ENCODE measurements around the gene NGB.

NGB gene

GRCh38 chr14:77240336-77240915 is 30.6 kb downstream of the NGB start:
- no peak overlapping the region for H3K27ac ChIP-seq
- no peak for DNase-seq (ENCODE audit: low read depth, low spot score)

- H3K27ac ChIP-seq: no peak overlapping the region
- DNase-seq (ENCODE audit: low read depth, low spot score): no peak
These were observed 31.6 kb downstream of the NGB start for GRCh38 chr14:77239412-77239811.

GRCh38 chr14:77238996-77239395 is 32.0 kb downstream of the NGB start:
- DNase-seq (ENCODE audit: low read depth, low spot score): no peak
- no peak overlapping the region for H3K27ac ChIP-seq

- no peak for DNase-seq (ENCODE audit: low read depth, low spot score)
- H3K27ac ChIP-seq: no peak overlapping the region
These were observed 32.6 kb downstream of the NGB start for GRCh38 chr14:77238356-77238755.

DNA sequence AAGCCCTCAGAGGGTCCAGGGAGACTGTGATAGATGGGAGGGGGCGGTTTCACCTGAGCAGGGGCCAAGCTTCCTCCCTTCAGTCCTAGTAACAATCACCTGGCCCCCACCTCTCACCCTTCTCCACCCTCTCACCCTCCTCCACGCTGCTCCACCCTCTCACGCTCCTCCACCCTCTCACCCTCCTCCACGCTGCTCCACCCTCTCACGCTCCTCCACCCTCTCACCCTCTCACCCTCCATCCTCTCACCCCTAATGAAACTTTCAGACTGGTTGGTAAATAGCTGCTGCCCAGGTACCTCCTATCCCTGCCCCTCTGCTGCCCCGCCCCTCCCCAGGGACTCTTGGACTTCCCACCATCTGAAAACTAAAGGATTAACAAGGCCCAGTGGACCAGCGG is 34.2 kb downstream of the NGB start:
- no peak overlapping the region for H3K27ac ChIP-seq
- DNase-seq (ENCODE audit: low read depth, low spot score): no peak

DNA sequence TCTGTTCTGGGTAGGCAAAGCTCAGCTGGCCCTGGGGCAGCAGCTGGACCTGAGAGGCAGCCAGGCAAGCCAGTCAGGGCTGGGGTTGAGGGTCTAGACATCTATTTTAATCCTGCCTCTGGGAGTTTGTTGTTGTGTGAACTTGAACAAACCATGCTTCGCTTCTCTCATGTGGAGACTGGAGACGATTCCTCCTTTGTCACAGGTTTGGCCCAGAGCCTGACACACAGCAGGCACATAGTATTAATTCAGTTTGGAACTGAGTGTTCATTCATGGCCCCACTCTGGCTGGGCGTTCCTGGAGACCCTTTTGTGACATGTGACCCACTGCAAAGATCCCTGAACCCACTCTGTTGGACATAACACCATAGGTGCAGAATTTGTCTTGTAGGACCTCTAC is 39.3 kb downstream of the NGB start:
- no peak overlapping the region for H3K27ac ChIP-seq
- DNase-seq (ENCODE audit: low read depth, low spot score): no peak

DNA sequence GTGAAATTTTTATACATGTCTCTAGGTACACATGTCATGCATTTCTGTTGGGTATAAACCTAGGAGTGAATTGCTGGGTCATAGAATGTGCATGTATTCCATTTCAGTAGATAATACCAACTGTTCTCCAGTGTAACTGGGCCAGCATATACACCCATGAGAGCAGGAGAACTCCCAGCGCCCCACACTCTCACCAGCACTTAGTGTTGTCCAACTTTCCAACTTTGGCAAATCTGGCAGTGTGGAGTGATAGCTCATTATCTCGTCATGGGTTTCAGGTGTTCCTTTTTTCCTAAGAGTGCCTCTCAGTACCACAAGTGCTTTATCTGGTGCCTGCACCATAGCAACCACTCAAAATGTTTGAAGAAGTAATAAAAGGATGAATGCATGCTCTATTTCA is 40.1 kb downstream of the NGB start:
- H3K27ac ChIP-seq: no peak overlapping the region
- DNase-seq (ENCODE audit: low read depth, low spot score): no peak

DNA sequence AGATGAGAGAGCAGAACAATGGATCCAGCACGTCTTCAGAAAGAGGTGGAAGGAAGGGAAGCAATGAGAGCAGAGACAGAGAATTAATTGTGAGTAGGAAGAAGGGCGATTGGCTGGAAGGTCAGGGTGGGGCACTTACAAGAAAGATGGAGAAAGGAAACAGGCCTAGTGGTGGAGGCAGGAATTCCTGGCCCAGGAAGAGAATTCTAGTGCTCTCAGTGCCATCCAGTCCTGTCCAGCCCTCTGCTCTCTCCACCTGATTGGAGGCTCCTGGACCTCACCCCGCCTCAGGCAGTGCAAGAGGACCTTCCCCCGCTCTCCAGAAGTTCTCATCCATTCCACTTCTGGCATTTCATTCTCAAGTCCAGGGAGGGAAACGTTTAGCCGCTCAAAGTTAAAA is 43.0 kb downstream of the NGB start:
- H3K27ac ChIP-seq: no peak overlapping the region
- DNase-seq (ENCODE audit: low read depth, low spot score): no peak

DNA sequence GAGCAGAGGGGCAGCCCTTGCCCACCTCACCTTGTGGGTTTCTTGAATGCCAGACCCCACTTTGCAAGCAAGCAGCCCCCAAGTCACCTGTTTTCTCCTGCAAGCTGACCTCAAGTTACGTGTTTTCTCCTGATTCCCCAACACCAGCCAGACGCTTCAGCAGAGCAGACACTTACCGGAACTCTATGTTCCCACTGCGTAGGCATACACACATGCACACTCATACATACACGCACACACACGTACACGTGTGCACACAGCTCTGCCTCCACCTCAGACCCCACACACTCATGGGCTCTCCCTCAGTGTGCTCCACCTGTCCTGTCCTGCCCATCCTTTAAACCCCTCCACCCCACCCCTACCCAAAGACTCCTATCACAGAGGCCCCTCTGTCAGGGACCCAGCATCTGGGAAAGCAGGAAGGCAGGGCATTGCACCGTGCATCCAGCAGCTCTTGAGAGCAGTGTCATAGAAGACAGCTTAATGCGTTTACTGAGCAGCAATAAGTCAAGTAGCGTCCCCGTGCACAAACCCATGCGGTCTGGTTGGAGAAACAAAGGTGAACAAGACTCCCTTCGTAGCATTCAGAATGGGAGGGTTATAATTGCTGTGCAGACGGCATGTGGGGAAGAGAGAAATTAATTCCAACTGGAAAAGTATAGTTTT is 45.0 kb downstream of the NGB start:
- no peak overlapping the region for H3K27ac ChIP-seq
- DNase-seq (ENCODE audit: low read depth, low spot score): no peak

- DNase-seq (ENCODE audit: low read depth, low spot score): no peak
- no peak overlapping the region for H3K27ac ChIP-seq
These were observed 45.8 kb downstream of the NGB start for GRCh38 chr14:77225254-77225653.

DNA sequence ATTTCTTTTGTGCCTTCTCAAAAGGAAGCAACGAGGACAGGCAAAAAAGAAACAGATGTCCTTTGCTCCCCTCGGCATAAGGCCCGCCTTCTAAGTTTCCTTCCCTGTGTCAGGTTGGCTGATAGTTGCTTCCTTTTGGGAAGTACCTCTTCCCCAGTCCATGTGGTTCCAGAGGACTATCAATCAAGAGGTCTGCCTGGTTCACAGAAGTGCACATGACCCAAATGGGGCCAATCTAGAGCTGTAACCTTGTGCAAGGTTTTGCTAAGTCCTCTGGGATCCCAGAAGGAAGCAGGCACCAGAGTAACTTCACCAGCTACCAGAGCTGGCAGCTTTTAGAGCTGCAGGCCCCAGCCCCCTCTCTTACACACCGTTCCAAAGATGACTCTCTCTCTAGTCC is 46.8 kb downstream of the NGB start:
- DNase-seq (ENCODE audit: low read depth, low spot score): no peak
- H3K27ac ChIP-seq: no peak overlapping the region

GRCh38 chr14:77222546-77223225 is 48.3 kb downstream of the NGB start:
- DNase-seq (ENCODE audit: low read depth, low spot score): no peak
- no peak overlapping the region for H3K27ac ChIP-seq

DNA sequence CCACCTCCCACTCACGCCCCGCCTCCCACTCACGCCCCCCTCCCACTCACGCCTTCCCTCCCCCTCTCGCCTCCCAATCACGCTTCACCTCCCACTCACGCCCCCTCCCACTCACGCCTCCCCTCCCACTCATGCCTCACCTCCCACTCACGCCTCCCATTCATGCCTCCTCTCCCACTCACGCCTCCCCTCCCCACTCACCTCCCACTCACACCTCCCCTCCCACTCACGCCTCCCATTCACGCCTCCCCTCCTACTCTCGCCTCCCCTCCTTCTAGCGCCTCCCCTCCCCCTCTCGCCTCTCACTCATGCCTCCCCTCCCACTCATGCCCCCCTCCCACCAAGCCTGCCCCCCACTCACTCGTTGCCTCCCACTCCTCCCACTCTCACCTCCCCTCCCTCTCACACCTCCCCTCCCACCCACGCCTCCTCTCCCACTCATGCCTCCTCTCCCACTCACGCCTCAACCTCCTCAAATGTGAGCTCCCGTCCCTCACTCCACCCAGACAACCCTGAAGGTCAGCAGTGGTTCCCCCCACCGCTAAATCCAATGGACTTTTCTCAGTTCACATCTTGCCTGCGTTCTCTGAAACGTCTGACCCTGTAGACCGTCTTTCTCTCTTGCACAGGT is 49.6 kb downstream of the NGB start:
- no peak for DNase-seq (ENCODE audit: low read depth, low spot score)
- H3K27ac ChIP-seq: no peak overlapping the region

- no peak for DNase-seq (ENCODE audit: low read depth, low spot score)
- no peak overlapping the region for H3K27ac ChIP-seq
These were observed 50.6 kb downstream of the NGB start for GRCh38 chr14:77220246-77221017.

DNA sequence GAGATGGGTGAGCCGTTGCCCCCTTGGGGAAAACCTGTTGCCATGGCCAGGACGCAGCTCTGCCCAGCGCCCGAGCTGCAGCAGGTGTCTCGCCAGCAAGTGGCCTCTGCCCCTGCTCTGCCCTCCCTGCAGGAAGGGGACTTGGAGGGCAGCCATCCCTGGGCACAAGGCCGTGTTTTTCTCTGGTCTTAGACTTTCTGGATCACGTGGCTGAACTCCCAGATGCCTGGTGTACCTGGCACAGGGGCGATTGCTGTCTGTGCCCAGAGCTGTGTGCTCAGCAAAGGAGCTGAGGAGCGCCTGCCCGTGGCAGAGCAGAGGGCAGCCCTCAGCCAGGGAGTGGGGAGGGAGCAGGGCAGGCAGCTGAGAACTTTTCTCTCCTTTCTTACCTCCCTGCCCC is 51.4 kb downstream of the NGB start:
- H3K27ac ChIP-seq: no peak overlapping the region
- no peak for DNase-seq (ENCODE audit: low read depth, low spot score)

DNA sequence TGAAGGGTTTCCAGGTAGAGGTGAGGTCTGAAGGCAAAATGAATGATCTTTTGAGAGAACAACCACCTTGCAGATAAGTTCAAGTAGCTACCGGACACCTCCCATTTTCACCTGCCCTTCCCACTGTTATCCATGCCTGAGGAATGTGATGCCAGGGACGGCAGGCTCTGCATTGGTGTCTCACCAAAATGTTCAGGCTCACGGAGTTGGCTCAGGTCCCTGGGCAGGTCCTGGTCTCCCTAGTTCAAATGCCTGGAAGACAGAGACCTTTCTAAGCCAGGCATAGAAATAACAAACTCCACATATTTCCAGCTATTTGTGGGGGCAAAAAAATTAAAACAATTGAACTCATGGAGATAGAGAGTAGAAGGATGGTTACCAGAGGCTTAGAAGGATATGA is 53.5 kb downstream of the NGB start:
- H3K27ac ChIP-seq: no peak overlapping the region
- no peak for DNase-seq (ENCODE audit: low read depth, low spot score)
